NB4 (cell line): Measurements from ENCODE around the gene PCCB.

ENCODE experiments used
- POLR2A ChIP-seq: IDR thresholded peaks from 2 replicates; pipeline ENCODE4 v1.6.1; 2011; ENCODE audit warnings: mild to moderate bottlenecking; ENCODE audit not compliant: insufficient read length; ENCODE audit errors: extremely low read depth
- TF ChIP-seq, protein P1 (sequence below): IDR thresholded peaks from one replicate; pipeline ENCODE4 v1.5.1; 2012; ENCODE audit warnings: low read depth, low read length

DNA sequence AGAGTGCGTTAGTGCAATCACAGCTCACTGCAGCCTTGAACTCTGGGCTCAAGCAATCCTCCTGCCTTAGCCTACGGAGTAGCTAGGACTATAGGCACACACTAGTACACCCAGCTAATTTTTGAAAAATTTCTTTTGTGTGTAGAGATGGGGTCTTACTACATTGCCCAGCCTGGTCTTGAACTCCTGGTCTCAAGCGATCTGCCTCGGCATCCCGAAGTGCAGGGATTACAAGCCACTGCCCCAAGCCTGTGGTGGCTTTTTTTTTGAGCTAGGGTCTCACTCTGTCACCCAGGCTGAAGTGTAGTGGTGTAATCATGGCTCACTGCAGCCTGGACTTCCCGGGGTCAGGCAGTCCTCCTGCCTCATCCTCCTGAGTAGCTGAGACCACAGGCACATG lies 17.1 kb downstream of the PCCB start:
- TF ChIP-seq, protein P1, sequence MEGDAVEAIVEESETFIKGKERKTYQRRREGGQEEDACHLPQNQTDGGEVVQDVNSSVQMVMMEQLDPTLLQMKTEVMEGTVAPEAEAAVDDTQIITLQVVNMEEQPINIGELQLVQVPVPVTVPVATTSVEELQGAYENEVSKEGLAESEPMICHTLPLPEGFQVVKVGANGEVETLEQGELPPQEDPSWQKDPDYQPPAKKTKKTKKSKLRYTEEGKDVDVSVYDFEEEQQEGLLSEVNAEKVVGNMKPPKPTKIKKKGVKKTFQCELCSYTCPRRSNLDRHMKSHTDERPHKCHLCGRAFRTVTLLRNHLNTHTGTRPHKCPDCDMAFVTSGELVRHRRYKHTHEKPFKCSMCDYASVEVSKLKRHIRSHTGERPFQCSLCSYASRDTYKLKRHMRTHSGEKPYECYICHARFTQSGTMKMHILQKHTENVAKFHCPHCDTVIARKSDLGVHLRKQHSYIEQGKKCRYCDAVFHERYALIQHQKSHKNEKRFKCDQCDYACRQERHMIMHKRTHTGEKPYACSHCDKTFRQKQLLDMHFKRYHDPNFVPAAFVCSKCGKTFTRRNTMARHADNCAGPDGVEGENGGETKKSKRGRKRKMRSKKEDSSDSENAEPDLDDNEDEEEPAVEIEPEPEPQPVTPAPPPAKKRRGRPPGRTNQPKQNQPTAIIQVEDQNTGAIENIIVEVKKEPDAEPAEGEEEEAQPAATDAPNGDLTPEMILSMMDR: no peak
- TF ChIP-seq POLR2A: no peak
